NCI-H526 treated with DMSO at 0.1 percent for 48 hours (cell line): ENCODE data around the gene IRGC.

Experiments
- DNase-seq: peaks from one replicate; lab custom pipeline; 2025; lab: John Stamatoyannopoulos, UW

Gene IRGC

GRCh38 chr19:43691755-43692154, 24.1 kb upstream of the IRGC start:
- no peak for DNase-seq

GRCh38 chr19:43692385-43692784, 23.5 kb upstream of the IRGC start:
- no peak for DNase-seq

DNA sequence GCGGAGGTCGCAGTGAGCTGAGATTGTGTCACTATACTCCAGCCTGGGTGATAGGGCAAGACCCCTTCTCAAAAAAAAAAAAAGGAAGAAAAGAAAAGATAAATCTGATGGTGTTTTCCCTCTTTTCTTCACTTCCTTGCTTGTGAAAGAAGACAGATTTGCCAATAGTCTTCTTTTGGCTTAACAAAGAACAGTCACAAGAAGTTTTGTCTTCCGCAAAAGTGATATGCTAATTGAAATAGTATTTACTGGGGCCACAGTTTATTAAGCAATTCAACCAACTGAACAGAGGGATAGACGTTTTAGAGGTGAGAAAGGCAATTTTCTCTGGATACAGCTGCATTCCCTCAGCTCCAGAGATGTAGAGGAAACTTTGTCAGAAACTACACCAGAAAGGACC, 23.0 kb upstream of the IRGC start:
- no peak for DNase-seq

GRCh38 chr19:43694553-43694952, 21.3 kb upstream of the IRGC start:
- DNase-seq = no peak

DNA sequence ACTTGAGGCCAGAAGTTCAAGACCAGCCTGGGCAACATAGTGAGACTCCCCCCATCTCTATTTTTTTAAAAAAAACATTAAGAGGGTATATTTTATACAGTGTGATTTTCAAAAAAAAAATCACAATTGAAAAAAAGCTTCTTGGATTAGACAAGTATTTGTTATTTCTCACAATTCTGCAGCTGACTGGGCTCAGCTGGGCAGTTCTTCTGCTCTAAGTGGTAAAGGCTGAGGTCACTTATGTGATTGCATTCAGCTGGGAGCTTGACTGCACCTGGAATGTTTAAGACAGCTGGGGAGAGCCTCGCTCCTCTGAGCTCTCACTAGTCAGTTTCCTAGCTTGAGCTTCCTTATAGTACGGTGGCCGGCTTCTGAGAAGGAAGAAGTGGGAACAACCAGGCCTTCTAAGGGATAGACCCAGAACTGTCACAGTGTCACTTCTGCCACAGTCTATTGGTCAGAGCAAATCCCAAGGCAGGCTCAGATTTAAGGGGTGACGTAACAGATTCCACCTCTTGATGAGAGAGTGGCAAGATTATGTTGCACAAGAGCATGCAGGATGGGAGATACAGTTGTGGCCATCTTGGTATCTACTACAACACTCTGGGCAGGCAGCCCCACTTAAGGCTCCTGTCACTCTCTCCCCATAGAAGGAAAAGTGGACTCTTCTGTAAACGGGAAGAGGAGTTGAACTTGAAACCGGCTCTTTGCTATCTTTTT, 19.7 kb upstream of the IRGC start:
- no peak for DNase-seq

DNA sequence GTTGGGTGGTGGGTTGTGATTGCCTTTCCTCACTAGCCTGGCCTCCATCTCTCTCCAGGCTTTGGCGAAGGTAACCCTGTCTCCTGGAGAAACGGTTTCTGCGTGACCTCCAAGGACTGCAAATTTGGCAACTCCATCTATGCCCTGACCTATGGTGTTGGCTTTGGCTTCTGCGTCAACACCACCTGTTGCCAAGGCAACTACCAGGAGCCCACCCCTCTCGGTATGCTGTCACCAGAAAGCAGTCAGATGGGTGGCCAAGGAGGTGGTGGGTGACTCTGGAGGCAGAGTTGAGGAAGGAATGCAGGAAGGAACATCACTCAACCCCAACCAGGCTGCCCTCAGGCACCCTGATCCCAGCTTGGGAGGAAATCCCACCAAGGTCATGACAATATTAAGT, 18.6 kb upstream of the IRGC start:
- no peak for DNase-seq

GRCh38 chr19:43699506-43700394, 16.1 kb upstream of the IRGC start:
- DNase-seq = no peak

DNA sequence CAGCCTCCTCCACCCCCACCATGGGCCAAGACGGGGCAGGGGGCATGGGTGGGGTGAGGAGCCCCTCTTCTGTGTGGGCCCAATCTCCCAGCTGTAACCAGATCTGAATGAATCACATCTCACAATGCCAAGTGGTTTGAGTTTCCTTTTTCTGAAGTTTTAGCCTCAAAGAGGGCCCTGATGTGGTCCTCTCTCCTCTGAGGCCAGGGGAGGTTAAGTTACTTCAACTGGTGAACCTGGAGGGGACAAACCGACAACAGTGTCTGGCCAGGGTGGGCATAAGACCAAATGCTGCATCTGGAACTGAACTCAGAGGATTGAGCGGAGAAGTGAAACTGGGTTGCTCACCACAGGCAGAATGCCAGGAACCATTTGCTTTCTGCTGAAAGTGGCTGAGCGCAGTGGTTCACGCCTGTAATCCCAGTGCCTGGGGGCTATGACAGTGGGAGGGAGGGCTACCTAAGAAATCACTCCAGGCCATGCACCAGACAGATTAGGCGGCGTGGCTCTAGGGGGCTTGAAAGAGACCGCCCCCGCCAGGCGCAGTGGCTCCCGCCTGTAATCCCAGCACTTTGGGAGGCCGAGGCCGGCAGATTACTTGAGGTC, 15.4 kb upstream of the IRGC start:
- no peak for DNase-seq

GRCh38 chr19:43704002-43704705, 11.7 kb upstream of the IRGC start:
- DNase-seq = no peak

- no peak for DNase-seq
These were observed 10.1 kb upstream of the IRGC start for GRCh38 chr19:43705729-43706128.

DNA sequence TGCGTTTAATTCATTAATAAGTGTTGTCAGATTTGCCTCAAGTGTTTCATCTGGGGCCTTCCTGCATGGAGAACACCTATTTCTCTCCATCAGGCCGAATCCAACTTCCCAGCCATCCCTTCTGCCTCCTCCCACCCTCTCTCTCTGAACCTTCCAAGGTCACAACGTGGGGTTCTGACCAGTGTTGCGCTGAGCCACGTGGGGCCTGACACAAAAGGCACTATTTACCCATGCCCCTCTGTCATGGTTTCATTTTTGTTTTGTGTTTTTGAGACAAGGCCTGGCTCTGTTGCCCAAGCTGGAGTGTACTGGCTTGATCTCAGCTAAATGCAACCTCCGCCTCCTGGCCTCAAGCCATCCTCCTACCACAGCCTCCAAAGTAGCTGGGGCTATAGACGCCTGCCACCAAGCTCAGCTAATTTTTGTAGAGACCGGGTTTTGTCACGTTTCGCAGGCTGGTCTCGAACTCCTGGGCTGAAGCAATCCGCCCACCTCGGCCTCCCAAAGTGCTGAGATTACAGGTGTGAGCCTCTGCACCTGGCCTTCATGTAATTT, 8.6 kb upstream of the IRGC start:
- DNase-seq = no peak

- no peak for DNase-seq
These were observed 7.2 kb upstream of the IRGC start for GRCh38 chr19:43708716-43709115.

DNA sequence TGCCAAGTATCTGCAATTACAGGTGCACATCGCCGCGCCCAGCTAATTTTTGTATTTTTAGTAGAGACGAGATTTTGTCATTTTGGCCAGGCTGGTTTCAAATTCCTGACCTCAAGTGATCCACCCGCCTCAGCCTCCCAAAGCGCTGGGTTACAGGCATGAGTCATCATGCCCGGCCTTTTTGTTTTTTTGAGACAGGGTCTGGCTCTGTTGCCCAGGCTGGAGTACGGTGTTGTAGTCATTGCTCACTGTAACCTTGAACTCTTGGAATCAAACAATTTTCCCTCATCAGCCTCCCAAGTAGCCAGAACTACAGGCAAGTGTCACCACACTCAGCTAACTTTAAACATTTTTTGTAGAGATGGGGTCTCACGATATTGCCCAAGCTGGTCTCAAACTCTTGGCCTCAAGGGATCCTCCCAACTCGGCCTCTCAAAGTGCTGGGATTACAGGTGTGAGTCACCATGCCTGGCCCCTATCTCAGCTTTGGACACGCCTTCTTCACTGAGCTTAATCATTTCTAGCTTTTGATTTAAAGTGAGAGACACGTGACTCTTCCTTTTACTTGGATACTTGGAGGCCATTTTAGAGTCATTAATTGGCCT, 4.0 kb upstream of the IRGC start:
- DNase-seq = no peak

GRCh38 chr19:43713208-43713607, 2.7 kb upstream of the IRGC start:
- no peak for DNase-seq

GRCh38 chr19:43718627-43719377, 2.9 kb downstream of the IRGC start:
- DNase-seq = no peak

DNA sequence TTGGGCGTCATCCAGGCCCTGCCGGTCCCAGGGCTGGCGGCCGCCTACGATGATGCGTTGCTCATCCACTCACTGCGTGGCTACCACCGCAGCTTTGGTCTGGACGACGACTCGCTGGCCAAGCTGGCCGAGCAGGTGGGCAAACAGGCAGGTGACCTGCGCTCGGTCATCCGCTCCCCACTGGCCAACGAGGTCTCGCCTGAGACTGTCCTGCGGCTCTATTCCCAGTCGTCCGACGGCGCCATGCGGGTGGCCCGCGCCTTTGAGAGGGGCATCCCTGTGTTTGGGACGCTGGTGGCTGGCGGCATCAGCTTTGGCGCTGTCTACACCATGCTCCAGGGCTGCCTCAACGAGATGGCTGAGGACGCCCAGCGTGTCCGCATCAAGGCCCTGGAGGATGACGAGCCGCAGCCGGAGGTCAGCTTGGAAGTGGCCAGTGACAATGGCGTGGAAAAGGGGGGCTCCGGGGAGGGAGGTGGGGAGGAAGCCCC, 3.5 kb downstream of the IRGC start:
- no peak for DNase-seq

GRCh38 chr19:43719918-43720317, 4.0 kb downstream of the IRGC start:
- no peak for DNase-seq

GRCh38 chr19:43720936-43721335, 5.1 kb downstream of the IRGC start:
- no peak for DNase-seq

GRCh38 chr19:43721469-43722048, 5.7 kb downstream of the IRGC start:
- DNase-seq = no peak

GRCh38 chr19:43723588-43723987, 7.7 kb downstream of the IRGC start:
- no peak for DNase-seq
